Measurements from ENCODE around the gene LSM7. TPM values are rescaled to one million over a fixed set of nuclear protein-coding genes. Genes with fewer than 3 reads are reported as not detected.

Gene LSM7
- total RNA-seq, 2 experiments from 2014 or later, result 73.6 to 80.1 TPM

- CTCF ChIA-PET, result no interaction called here
- intact Hi-C loops (cut with DNase I, micrococcal nuclease), result no loop called here
- Histone ChIP-seq H3K27ac (ENCODE audit: low read depth in 1 of 2, low read length in 2 of 2) (no peak overlapping the region), H3K27me3 (ENCODE audit: control insufficient read depth in 1 of 2, insufficient read depth in 2 of 2, low read length in 2 of 2) (peaks cover 11 to 16% of the 10 kb centered on the region in 2 experiments), H3K9me3 (ENCODE audit: control insufficient read depth in 1 of 2, insufficient read depth in 1 of 2, low read length in 2 of 2) (peaks cover 6 to 23% of the 10 kb centered on the region in 2 experiments), H3K36me3 (ENCODE audit: insufficient read depth, low read length) (no peaks in the 10 kb centered on the region), H3K4me3 (ENCODE audit: low read length) (no peak overlapping the region), H3K4me1 (ENCODE audit: insufficient read depth, low read length) (peaks cover 11% of the 10 kb centered on the region)
- DNase-seq (no peak), ATAC-seq (ENCODE audit: poor library complexity) (no peak)
- H3K4me1 Mint-ChIP-seq (ENCODE audit: low read depth), result peaks cover 5% of the 10 kb centered on the region
- POLR2A ChIA-PET, result no interaction called here
- H3K27me3 Mint-ChIP-seq, result peaks cover 14% of the 10 kb centered on the region
- TF ChIP-seq CTCF (IDR thresholded peaks at IDR 0.05), result no peak
- H3K36me3 Mint-ChIP-seq (ENCODE audit: low read depth), result no peaks in the 10 kb centered on the region
- no peaks in the 10 kb centered on the region for H3K9me3 Mint-ChIP-seq
- no peak overlapping the region for H3K4me3 Mint-ChIP-seq
- H3K27ac Mint-ChIP-seq, result no peak overlapping the region
Observed at GRCh38 chr19:2365201-2365970, 37.0 kb upstream of the LSM7 start.

GRCh38 chr19:2363419-2363818 is 35.0 kb upstream of the LSM7 start:
- no peaks in the 10 kb centered on the region for H3K9me3 Mint-ChIP-seq
- H3K4me3 Mint-ChIP-seq, result no peak overlapping the region
- Histone ChIP-seq H3K27me3 (ENCODE audit: control insufficient read depth in 1 of 2, insufficient read depth in 2 of 2, low read length in 2 of 2) (peaks cover 16 to 19% of the 10 kb centered on the region in 2 experiments), H3K36me3 (ENCODE audit: insufficient read depth, low read length) (no peaks in the 10 kb centered on the region), H3K27ac (ENCODE audit: low read depth in 1 of 2, low read length in 2 of 2) (no peak overlapping the region), H3K4me3 (ENCODE audit: low read length) (no peak overlapping the region), H3K4me1 (ENCODE audit: insufficient read depth, low read length) (peaks cover 10% of the 10 kb centered on the region), H3K9me3 (ENCODE audit: control insufficient read depth in 1 of 2, insufficient read depth in 1 of 2, low read length in 2 of 2) (peaks cover 0 to 13% of the 10 kb centered on the region in 2 experiments)
- ChIA-PET CTCF (no interaction called here), POLR2A (no interaction called here)
- H3K4me1 Mint-ChIP-seq (ENCODE audit: low read depth), result peaks cover 6% of the 10 kb centered on the region
- intact Hi-C loops (cut with DNase I, micrococcal nuclease), result no loop called here
- ATAC-seq (ENCODE audit: poor library complexity), result no peak
- peaks cover 16% of the 10 kb centered on the region for H3K27me3 Mint-ChIP-seq
- H3K36me3 Mint-ChIP-seq (ENCODE audit: low read depth), result no peaks in the 10 kb centered on the region
- no peak for TF ChIP-seq CTCF (IDR thresholded peaks at IDR 0.05)
- DNase-seq, result no peak
- H3K27ac Mint-ChIP-seq, result no peak overlapping the region

DNA sequence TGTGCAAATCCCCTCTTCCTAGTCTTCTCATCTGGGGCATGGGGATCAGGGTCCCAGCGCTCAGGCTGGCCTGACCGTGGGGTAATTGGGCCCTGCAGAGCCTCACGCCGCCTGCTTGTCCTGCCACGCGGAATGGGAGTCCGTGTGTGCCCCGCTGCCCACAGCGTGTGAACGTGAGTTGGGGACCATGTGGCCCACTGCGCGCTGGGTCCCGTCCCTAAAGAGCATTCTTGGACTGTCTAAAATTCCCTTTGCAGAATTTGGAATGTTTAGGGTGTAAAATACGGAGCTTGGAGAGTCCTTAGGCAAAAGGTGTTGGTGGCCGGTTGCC is 34.5 kb upstream of the LSM7 start:
- H3K27me3 ChIP-seq (ENCODE audit: control insufficient read depth in 1 of 2, insufficient read depth in 2 of 2, low read length in 2 of 2), result peaks cover 16 to 19% of the 10 kb centered on the region in 2 experiments
- POLR2A ChIA-PET, result no interaction called here
- TF ChIP-seq CTCF (IDR thresholded peaks at IDR 0.05), result no peak

More for the DNA sequence above, 34.5 kb upstream of the LSM7 start:
- DNase-seq (no peak), ATAC-seq (ENCODE audit: poor library complexity) (no peak)
- H3K27ac ChIP-seq (ENCODE audit: low read depth in 1 of 2, low read length in 2 of 2), result no peak overlapping the region
- Mint-ChIP-seq H3K27ac (no peak overlapping the region), H3K4me1 (ENCODE audit: low read depth) (peaks cover 6% of the 10 kb centered on the region), H3K36me3 (ENCODE audit: low read depth) (no peaks in the 10 kb centered on the region), H3K27me3 (peaks cover 16% of the 10 kb centered on the region), H3K4me3 (no peak overlapping the region), H3K9me3 (no peaks in the 10 kb centered on the region)
- CTCF ChIA-PET, result no interaction called here
- no peaks in the 10 kb centered on the region for H3K36me3 ChIP-seq (ENCODE audit: insufficient read depth, low read length)
- peaks cover 0 to 13% of the 10 kb centered on the region in 2 experiments for H3K9me3 ChIP-seq (ENCODE audit: control insufficient read depth in 1 of 2, insufficient read depth in 1 of 2, low read length in 2 of 2)
- no peak overlapping the region for H3K4me3 ChIP-seq (ENCODE audit: low read length)
- intact Hi-C loops (cut with DNase I, micrococcal nuclease), result no loop called here
- H3K4me1 ChIP-seq (ENCODE audit: insufficient read depth, low read length), result peaks cover 10% of the 10 kb centered on the region

All from CD4-positive, alpha-beta T cell (primary cell).